NAMALWA (cell line): Measurements from ENCODE around the gene WDTC1.
"Not testable (repeated sequence)": the region's sequence is repeated elsewhere in the genome, so short reads cannot be mapped to it uniquely, and the experiment has no call there.

Experiments used
- DNase-seq: peaks from one replicate; pipeline ENCODE4 v3.0.0-alpha.2; 2015; ENCODE audit warnings: low spot score

WDTC1 gene

GRCh38 chr1:27234049-27234882 is at the start of gene WDTC1:
WDTC1 (plus strand) TSS chr1:27234632; CDS start chr1:27261055, 26,423 bp downstream.
- DNase-seq, result peak; percentile 98

GRCh38 chr1:27184665-27185064 is 49.8 kb upstream of the WDTC1 start:
- DNase-seq, result not testable (repeated sequence)

GRCh38 chr1:27192039-27192529 is 42.3 kb upstream of the WDTC1 start:
- no peak for DNase-seq

- no peak for DNase-seq
Observed at GRCh38 chr1:27193194-27193593, 41.2 kb upstream of the WDTC1 start.

GRCh38 chr1:27201295-27201694 is 33.1 kb upstream of the WDTC1 start:
- DNase-seq, result no peak

GRCh38 chr1:27203946-27204345 is 30.5 kb upstream of the WDTC1 start:
- DNase-seq, result no peak

- not testable (repeated sequence) for DNase-seq
Observed at GRCh38 chr1:27207238-27207637, 27.2 kb upstream of the WDTC1 start.

GRCh38 chr1:27208143-27208850 is 26.1 kb upstream of the WDTC1 start:
- DNase-seq, result not testable (repeated sequence)

- no peak for DNase-seq
Observed at GRCh38 chr1:27216466-27216865, 18.0 kb upstream of the WDTC1 start.

- DNase-seq, result no peak
Observed at GRCh38 chr1:27217401-27217800, 17.0 kb upstream of the WDTC1 start.

- DNase-seq, result no peak
Observed at GRCh38 chr1:27218736-27219135, 15.7 kb upstream of the WDTC1 start.

GRCh38 chr1:27220096-27220495 is 14.3 kb upstream of the WDTC1 start:
- DNase-seq, result no peak

GRCh38 chr1:27220702-27221497 is 13.5 kb upstream of the WDTC1 start:
- DNase-seq, result not testable (repeated sequence)

- DNase-seq, result no peak
Observed at GRCh38 chr1:27225621-27226020, 8.8 kb upstream of the WDTC1 start.

- DNase-seq, result no peak
Observed at GRCh38 chr1:27227765-27228164, 6.7 kb upstream of the WDTC1 start.

- no peak for DNase-seq
Observed at GRCh38 chr1:27233667-27234048, 774 bp upstream of the WDTC1 start.

- peak; percentile 28 for DNase-seq
Observed at GRCh38 chr1:27235827-27236226, 1.4 kb downstream of the WDTC1 start.

GRCh38 chr1:27237112-27237511 is 2.7 kb downstream of the WDTC1 start:
- no peak for DNase-seq

GRCh38 chr1:27238032-27238431 is 3.6 kb downstream of the WDTC1 start:
- DNase-seq, result no peak

- DNase-seq, result no peak
Observed at GRCh38 chr1:27241677-27242076, 7.2 kb downstream of the WDTC1 start.

- not testable (repeated sequence) for DNase-seq
Observed at GRCh38 chr1:27243665-27244064, 9.2 kb downstream of the WDTC1 start.

- DNase-seq, result no peak
Observed at GRCh38 chr1:27246194-27246593, 11.8 kb downstream of the WDTC1 start.
